CD4-positive, alpha-beta T cell (primary cell): ENCODE data around the gene ATP8A2. TPM values are rescaled to one million over a fixed set of nuclear protein-coding genes. Genes with fewer than 3 reads are reported as not detected.

Experiments
- ATAC-seq: fragments of 200-7000 bp; cut with Tn5 transposase; one replicate; pipeline ENCODE4 v1.10.0; 2022; ENCODE audit warnings: mild to moderate bottlenecking; ENCODE audit not compliant: poor library complexity
- CTCF ChIA-PET: fragments of 350-600 bp; sonication (Branson Sonifier 250); formaldehyde crosslinking; loops from one replicate; lab custom pipeline; 2021; ENCODE audit warnings: antibody characterized with exemption, inconsistent platforms; lab: Charles Lee
- POLR2A ChIA-PET: fragments of 350-600 bp; sonication (Branson Sonifier 250); formaldehyde crosslinking; loops from one replicate; lab custom pipeline; 2021; ENCODE audit warnings: antibody characterized with exemption, inconsistent platforms; lab: Charles Lee
- DNase-seq, 14 experiments: peaks; one replicate each; pipeline ENCODE4 v3.0.0-alpha.2; 2013 to 2020; ENCODE audit warnings: mixed read lengths in 2 of 14
- H3K27ac ChIP-seq, 2 donors: one replicate each; pipeline versions ENCODE4 v1.5.1 to v1.7.0; 2013; ENCODE audit warnings: low read length in 2 of 2, low read depth in 1 of 2, mild to moderate bottlenecking in 1 of 2
- H3K27me3 ChIP-seq, 2 experiments: 1 replicate in 1 of 2; 2 replicates in 1 of 2; pipeline versions ENCODE4 v1.6.1 to v1.7.0; 2013; ENCODE audit warnings: low read length in 2 of 2, control low read depth in 1 of 2, mild to moderate bottlenecking in 1 of 2, moderate library complexity in 1 of 2; ENCODE audit not compliant: insufficient read depth in 2 of 2, control insufficient read depth in 1 of 2
- H3K36me3 ChIP-seq: one replicate; pipeline ENCODE4 v1.6.1; 2013; ENCODE audit warnings: low read length, control low read depth; ENCODE audit not compliant: insufficient read depth
- H3K4me1 ChIP-seq: one replicate; pipeline ENCODE4 v1.6.1; 2013; ENCODE audit warnings: low read length, control low read depth; ENCODE audit not compliant: insufficient read depth
- H3K4me3 ChIP-seq: one replicate; pipeline ENCODE4 v1.5.1; 2013; ENCODE audit warnings: mild to moderate bottlenecking, low read length, moderate library complexity
- H3K9me3 ChIP-seq, 2 experiments: 1 replicate in 1 of 2; 2 replicates in 1 of 2; pipeline versions ENCODE4 v1.6.1 to v1.7.0; 2013; ENCODE audit warnings: low read length in 2 of 2, mild to moderate bottlenecking in 2 of 2, control low read depth in 1 of 2, moderate library complexity in 1 of 2; ENCODE audit not compliant: control insufficient read depth in 1 of 2, insufficient read depth in 1 of 2
- H3K27ac Mint-ChIP-seq: one replicate; pipeline ENCODE4 v1.8.0; 2020; ENCODE audit warnings: mixed read lengths
- H3K27me3 Mint-ChIP-seq: one replicate; pipeline ENCODE4 v1.8.0; 2021; ENCODE audit warnings: mixed read lengths
- H3K36me3 Mint-ChIP-seq: one replicate; pipeline ENCODE4 v1.8.0; 2021; ENCODE audit warnings: low read depth, mixed read lengths
- H3K4me1 Mint-ChIP-seq: one replicate; pipeline ENCODE4 v1.8.0; 2021; ENCODE audit warnings: low read depth, mixed read lengths
- H3K4me3 Mint-ChIP-seq: one replicate; pipeline ENCODE4 v1.8.0; 2020; ENCODE audit warnings: mild to moderate bottlenecking, mixed read lengths
- H3K9me3 Mint-ChIP-seq: one replicate; pipeline ENCODE4 v1.8.0; 2020; ENCODE audit warnings: mixed read lengths
- CTCF ChIP-seq: fragments of 200-600 bp; IDR thresholded peaks from one replicate; pipeline ENCODE4 v1.8.0; 2022; ENCODE audit warnings: antibody characterized with exemption, mild to moderate bottlenecking
- intact Hi-C, 2 experiments: fragments of 100-400 bp; cut with DNase I in 1 of 2; cut with micrococcal nuclease in 1 of 2; formaldehyde crosslinking; loops; one replicate each; pipeline versions ENCODE4 v1.15.1 to v1.9.0; 2023 to 2025; cut with DNase I, micrococcal nuclease
- total RNA-seq, 174 experiments: library from RNA in 2 of 174; stranded (reverse) in 2 of 174; gene quantifications; one replicate each; pipeline ENCODE4 v1.2.3 and lab custom pipeline; 2021 to 2026

The ATP8A2 gene
- total RNA-seq, 2 experiments from 2014 or later: 0.22 to 0.36 TPM

- Histone ChIP-seq H3K4me3 (no peak overlapping the region), H3K27ac (no peak overlapping the region), H3K36me3 (no peaks in the 10 kb centered on the region), H3K27me3 (no peaks in the 10 kb centered on the region), H3K9me3 (no peaks in the 10 kb centered on the region), H3K4me1 (no peaks in the 10 kb centered on the region)
- intact Hi-C loops: no loop called here
- H3K4me3 Mint-ChIP-seq: no peak overlapping the region
- CTCF ChIA-PET: no interaction called here
- POLR2A ChIA-PET: no interaction called here
- no peaks in the 10 kb centered on the region for H3K9me3 Mint-ChIP-seq
- H3K27me3 Mint-ChIP-seq: no peaks in the 10 kb centered on the region
- H3K36me3 Mint-ChIP-seq: no peaks in the 10 kb centered on the region
- no peak overlapping the region for H3K27ac Mint-ChIP-seq
- no peak for TF ChIP-seq CTCF
- ATAC-seq: no peak
- H3K4me1 Mint-ChIP-seq: no peaks in the 10 kb centered on the region
- no peak for DNase-seq
Measured at GRCh38 chr13:25777509-25777908, 405.7 kb downstream of the ATP8A2 start.

- DNase-seq (no peak), ATAC-seq (no peak)
- POLR2A ChIA-PET: no interaction called here
- intact Hi-C loops: no loop called here
- Mint-ChIP-seq H3K27me3 (no peaks in the 10 kb centered on the region), H3K9me3 (no peaks in the 10 kb centered on the region), H3K4me3 (no peak overlapping the region), H3K4me1 (no peaks in the 10 kb centered on the region), H3K36me3 (no peaks in the 10 kb centered on the region), H3K27ac (no peak overlapping the region)
- CTCF ChIA-PET: no interaction called here
- no peaks in the 10 kb centered on the region for H3K9me3 ChIP-seq
- no peaks in the 10 kb centered on the region for H3K4me1 ChIP-seq
- no peak overlapping the region for H3K4me3 ChIP-seq
- no peaks in the 10 kb centered on the region for H3K36me3 ChIP-seq
- no peak for TF ChIP-seq CTCF
- H3K27me3 ChIP-seq: no peaks in the 10 kb centered on the region
- H3K27ac ChIP-seq: no peak overlapping the region
Measured at GRCh38 chr13:25778365-25778764, 406.6 kb downstream of the ATP8A2 start.

DNA sequence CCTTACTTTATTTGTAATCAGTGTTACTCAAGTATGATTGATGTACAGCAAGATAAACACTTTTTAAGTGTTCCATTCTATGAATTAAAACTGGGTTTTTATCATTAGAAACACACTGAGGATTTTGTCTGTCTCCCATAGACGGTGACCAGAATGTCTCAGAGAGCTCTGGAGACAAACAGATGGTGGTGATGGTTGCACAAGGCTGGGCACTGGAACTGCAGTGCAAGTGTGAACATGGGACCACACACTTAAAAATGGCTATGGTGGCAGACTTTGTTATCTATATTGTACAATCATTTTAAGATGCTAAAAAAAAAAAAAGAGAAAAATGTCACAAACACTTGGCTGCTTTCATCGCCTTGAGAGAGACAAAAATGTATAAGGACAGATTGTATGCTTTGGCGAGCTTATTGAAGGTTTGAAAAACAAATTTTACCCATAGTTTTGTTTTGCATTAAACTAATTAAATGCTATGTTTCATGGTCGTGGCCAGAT lies 407.1 kb downstream of the ATP8A2 start:
- no peak for DNase-seq
- ATAC-seq: no peak
- H3K27me3 Mint-ChIP-seq: no peaks in the 10 kb centered on the region
- Histone ChIP-seq H3K27ac (no peak overlapping the region), H3K36me3 (no peaks in the 10 kb centered on the region), H3K9me3 (no peaks in the 10 kb centered on the region), H3K4me1 (no peaks in the 10 kb centered on the region), H3K4me3 (no peak overlapping the region), H3K27me3 (no peaks in the 10 kb centered on the region)
- TF ChIP-seq CTCF: no peak
- ChIA-PET CTCF (no interaction called here), POLR2A (no interaction called here)
- H3K4me3 Mint-ChIP-seq: no peak overlapping the region
- no peaks in the 10 kb centered on the region for H3K4me1 Mint-ChIP-seq
- no peaks in the 10 kb centered on the region for H3K9me3 Mint-ChIP-seq
- H3K27ac Mint-ChIP-seq: no peak overlapping the region
- H3K36me3 Mint-ChIP-seq: no peaks in the 10 kb centered on the region
- intact Hi-C loops: no loop called here
